Measurements from ENCODE around the gene CCDC6.

DNA sequence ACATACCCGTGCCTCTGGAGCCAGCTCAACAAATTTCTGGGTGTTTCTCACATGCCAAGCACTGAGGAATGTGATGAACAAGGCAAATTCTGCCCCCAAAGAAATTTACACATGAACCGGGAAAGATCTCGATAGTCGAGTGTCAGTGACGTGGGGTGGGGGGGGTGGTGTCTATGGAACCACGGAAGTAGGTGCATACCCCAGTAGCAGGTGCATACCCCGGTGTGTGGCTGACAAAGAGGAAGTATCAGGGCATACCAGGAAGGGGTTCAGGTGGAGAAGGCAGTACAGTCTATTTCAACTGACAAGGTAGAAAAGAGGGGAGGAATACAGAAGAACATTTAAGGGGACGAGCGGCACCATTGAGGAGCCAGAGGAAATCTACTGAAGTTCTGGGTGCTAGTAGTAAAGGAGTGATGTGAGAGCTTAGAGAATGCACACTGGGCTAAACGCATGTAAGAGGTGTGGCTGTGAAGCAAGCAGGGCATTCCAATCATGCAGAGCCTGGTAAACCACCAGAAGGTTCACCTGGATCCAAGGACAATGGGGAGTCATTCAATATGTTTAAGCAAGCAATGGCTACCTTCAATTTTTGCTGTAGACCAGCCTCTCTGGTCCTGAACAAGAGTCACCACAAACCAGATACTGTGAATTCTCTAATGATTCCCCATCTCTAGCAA, 6.2 kb downstream of the CCDC6 start:
- TF ChIP-seq FOSL1 (IDR thresholded peaks at IDR 0.05; ENCODE audit: low read depth) = no peak
- TF ChIP-seq, protein P1, sequence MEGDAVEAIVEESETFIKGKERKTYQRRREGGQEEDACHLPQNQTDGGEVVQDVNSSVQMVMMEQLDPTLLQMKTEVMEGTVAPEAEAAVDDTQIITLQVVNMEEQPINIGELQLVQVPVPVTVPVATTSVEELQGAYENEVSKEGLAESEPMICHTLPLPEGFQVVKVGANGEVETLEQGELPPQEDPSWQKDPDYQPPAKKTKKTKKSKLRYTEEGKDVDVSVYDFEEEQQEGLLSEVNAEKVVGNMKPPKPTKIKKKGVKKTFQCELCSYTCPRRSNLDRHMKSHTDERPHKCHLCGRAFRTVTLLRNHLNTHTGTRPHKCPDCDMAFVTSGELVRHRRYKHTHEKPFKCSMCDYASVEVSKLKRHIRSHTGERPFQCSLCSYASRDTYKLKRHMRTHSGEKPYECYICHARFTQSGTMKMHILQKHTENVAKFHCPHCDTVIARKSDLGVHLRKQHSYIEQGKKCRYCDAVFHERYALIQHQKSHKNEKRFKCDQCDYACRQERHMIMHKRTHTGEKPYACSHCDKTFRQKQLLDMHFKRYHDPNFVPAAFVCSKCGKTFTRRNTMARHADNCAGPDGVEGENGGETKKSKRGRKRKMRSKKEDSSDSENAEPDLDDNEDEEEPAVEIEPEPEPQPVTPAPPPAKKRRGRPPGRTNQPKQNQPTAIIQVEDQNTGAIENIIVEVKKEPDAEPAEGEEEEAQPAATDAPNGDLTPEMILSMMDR (IDR thresholded peaks at IDR 0.05 in 2 of 3, conservative IDR thresholded peaks at IDR 0.05 in 1 of 3; ENCODE audit: borderline replicate concordance in 1 of 3, insufficient read depth in 1 of 3, low read depth in 2 of 3, low read length in 2 of 3) = no peak
- TF ChIP-seq EZH2 (IDR thresholded peaks at IDR 0.05) = no peak
- TF ChIP-seq POLR2AphosphoS5 (IDR thresholded peaks at IDR 0.05; ENCODE audit: low read depth, low read length) = no peak
- no peak for TF ChIP-seq POLR2A (IDR thresholded peaks at IDR 0.05; ENCODE audit: borderline replicate concordance, extremely low read depth, insufficient read depth, insufficient read length)
- no peak for TF ChIP-seq EZH2phosphoT487 (IDR thresholded peaks at IDR 0.05; ENCODE audit: borderline replicate concordance)
- no peak for TF ChIP-seq CEBPB (IDR thresholded peaks at IDR 0.05; ENCODE audit: low read depth)
- no peak for TF ChIP-seq SP1 (IDR thresholded peaks at IDR 0.05; ENCODE audit: low read depth)
- no peak for TF ChIP-seq TCF7L2 (IDR thresholded peaks at IDR 0.05; ENCODE audit: borderline replicate concordance, extremely low read depth, insufficient read depth, insufficient read length)
- TF ChIP-seq EGR1 (IDR thresholded peaks at IDR 0.05; ENCODE audit: low read depth) = no peak
- no peak for TF ChIP-seq ZFX (IDR thresholded peaks at IDR 0.05)
- no peak for TF ChIP-seq CBX3 (IDR thresholded peaks at IDR 0.05; ENCODE audit: low read depth)
- TF ChIP-seq ELF1 (IDR thresholded peaks at IDR 0.05; ENCODE audit: borderline replicate concordance, low read depth) = no peak
